Hepatocyte (in vitro differentiated cells): Measurements from ENCODE around the gene ANKRD16. TPM values are rescaled to one million over a fixed set of nuclear protein-coding genes. Genes with fewer than 3 reads are reported as not detected.

Source experiments
- DNase-seq: peaks from one replicate; pipeline ENCODE4 v3.0.0-alpha.2; 2016; ENCODE audit warnings: low spot score
- H2AFZ ChIP-seq: fragments of 200-600 bp; sonication (generic); 2 replicates; pipeline ENCODE4 v1.6.0; 2016; ENCODE audit warnings: antibody characterized with exemption, mild to moderate bottlenecking
- H3K27ac ChIP-seq: fragments of 200-600 bp; sonication (generic); 2 replicates; pipeline ENCODE4 v1.5.1; 2016; ENCODE audit warnings: mild to moderate bottlenecking
- H3K27me3 ChIP-seq: fragments of 200-600 bp; sonication (generic); 2 replicates; pipeline ENCODE4 v1.6.1; 2016
- H3K36me3 ChIP-seq: fragments of 200-600 bp; sonication (generic); replicated peaks from 2 replicates; pipeline ENCODE4 v1.5.1; 2016; ENCODE audit warnings: low read depth; ENCODE audit not compliant: insufficient read depth
- H3K4me1 ChIP-seq: fragments of 200-600 bp; sonication (generic); 2 replicates; pipeline ENCODE4 v1.5.1; 2016; ENCODE audit warnings: mild to moderate bottlenecking, moderate library complexity; ENCODE audit not compliant: insufficient read depth
- H3K4me2 ChIP-seq: fragments of 200-600 bp; sonication (generic); 2 replicates; pipeline ENCODE4 v1.6.0; 2016
- H3K4me3 ChIP-seq: fragments of 200-600 bp; sonication (generic); 2 replicates; pipeline ENCODE4 v1.5.1; 2016; ENCODE audit warnings: mild to moderate bottlenecking
- H3K79me2 ChIP-seq: fragments of 200-600 bp; sonication (generic); 2 replicates; pipeline ENCODE4 v1.6.0; 2017; ENCODE audit warnings: mild to moderate bottlenecking
- H3K9me2 ChIP-seq: fragments of 200-600 bp; sonication (generic); replicated peaks from 2 replicates; pipeline ENCODE4 v1.6.0; 2017; ENCODE audit warnings: mild to moderate bottlenecking; ENCODE audit not compliant: insufficient read depth
- H3K9me3 ChIP-seq: fragments of 200-600 bp; sonication (generic); 2 replicates; pipeline ENCODE4 v1.5.1; 2016; ENCODE audit warnings: low read depth, mild to moderate bottlenecking
- H4K20me1 ChIP-seq: fragments of 200-600 bp; sonication (generic); 2 replicates; pipeline ENCODE4 v1.6.0; 2016; ENCODE audit warnings: mild to moderate bottlenecking; ENCODE audit not compliant: insufficient read depth, poor library complexity, severe bottlenecking
- EZH2 ChIP-seq: fragments of 200-600 bp; sonication (generic); IDR thresholded peaks from 2 replicates; pipeline ENCODE4 v1.6.1; 2016; ENCODE audit warnings: antibody characterized with exemption, mild to moderate bottlenecking, borderline replicate concordance
- EZH2phosphoT487 ChIP-seq: fragments of 200-600 bp; sonication (generic); IDR thresholded peaks from one replicate; pipeline ENCODE4 v1.6.1; 2018; ENCODE audit warnings: antibody characterized with exemption, mild to moderate bottlenecking, low read depth, moderate library complexity; ENCODE audit not compliant: unreplicated experiment, severe bottlenecking
- WGBS: methylation state at CpG from one replicate; pipeline ENCODE4 v1.1.6; 2016; ENCODE audit warnings: low lambda C conversion rate; ENCODE audit errors: missing lambda C conversion rate; 5-methylcytosine and 5-hydroxymethylcytosine counted together
- polyA plus RNA-seq: library from polyadenylated mRNA; unstranded; fragments of >200 nt; fragmentation: Nextera tagmentation; extraction: Ambion mirVana; gene quantifications from 2 replicates; pipeline ENCODE4 v1.2.1, GENCODE V29; 2016
- total RNA-seq: library from RNA; depleted of rRNA; stranded (reverse); fragments of >200 nt; gene quantifications from 2 replicates; pipeline ENCODE4 v1.2.3, GENCODE V29; 2014
- TF ChIP-seq, protein P1 (sequence below): fragments of 200-600 bp; sonication (generic); IDR thresholded peaks from 2 replicates; pipeline ENCODE4 v1.5.1; 2016; ENCODE audit warnings: antibody characterized with exemption, mild to moderate bottlenecking; ENCODE audit not compliant: poor library complexity

The ANKRD16 gene
- total and polyA plus RNA-seq, 2 experiments from 2014 or later = 6.8 to 15.7 TPM

DNA sequence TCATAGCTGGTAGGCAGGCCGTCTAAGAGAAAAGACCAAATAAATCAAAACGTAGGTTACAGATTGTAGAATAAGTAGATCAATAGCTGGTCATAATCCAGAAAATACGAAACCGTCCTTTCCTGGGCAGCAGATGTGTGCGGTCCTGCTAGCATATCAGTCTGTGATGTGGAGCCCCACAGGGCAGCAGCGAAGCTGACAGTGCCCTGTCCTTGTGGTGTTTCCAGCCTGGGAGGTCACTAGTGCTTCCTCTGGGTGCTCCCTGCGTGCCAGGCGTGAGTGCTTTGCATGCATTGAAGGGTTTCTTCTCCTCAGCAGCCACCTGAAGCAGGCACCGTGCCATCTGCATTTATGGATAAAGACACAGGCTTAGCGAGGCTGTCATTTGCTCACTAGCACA is 45.9 kb upstream of the ANKRD16 start:
- Histone ChIP-seq H3K27me3 (no peaks in the 10 kb centered on the region), H3K9me2 (no peaks in the 10 kb centered on the region), H2AFZ (no peak overlapping the region), H3K79me2 (no peaks in the 10 kb centered on the region), H3K4me2 (no peak overlapping the region), H3K4me3 (no peak overlapping the region), H3K4me1 (no peaks in the 10 kb centered on the region), H3K36me3 (no peaks in the 10 kb centered on the region), H4K20me1 (no peaks in the 10 kb centered on the region), H3K9me3 (no peaks in the 10 kb centered on the region), H3K27ac (no peak overlapping the region)
- no peak for DNase-seq
- 91% methylated on average over 10 of the region's 10 CpGs for WGBS
- TF ChIP-seq, protein P1, sequence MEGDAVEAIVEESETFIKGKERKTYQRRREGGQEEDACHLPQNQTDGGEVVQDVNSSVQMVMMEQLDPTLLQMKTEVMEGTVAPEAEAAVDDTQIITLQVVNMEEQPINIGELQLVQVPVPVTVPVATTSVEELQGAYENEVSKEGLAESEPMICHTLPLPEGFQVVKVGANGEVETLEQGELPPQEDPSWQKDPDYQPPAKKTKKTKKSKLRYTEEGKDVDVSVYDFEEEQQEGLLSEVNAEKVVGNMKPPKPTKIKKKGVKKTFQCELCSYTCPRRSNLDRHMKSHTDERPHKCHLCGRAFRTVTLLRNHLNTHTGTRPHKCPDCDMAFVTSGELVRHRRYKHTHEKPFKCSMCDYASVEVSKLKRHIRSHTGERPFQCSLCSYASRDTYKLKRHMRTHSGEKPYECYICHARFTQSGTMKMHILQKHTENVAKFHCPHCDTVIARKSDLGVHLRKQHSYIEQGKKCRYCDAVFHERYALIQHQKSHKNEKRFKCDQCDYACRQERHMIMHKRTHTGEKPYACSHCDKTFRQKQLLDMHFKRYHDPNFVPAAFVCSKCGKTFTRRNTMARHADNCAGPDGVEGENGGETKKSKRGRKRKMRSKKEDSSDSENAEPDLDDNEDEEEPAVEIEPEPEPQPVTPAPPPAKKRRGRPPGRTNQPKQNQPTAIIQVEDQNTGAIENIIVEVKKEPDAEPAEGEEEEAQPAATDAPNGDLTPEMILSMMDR = no peak
- TF ChIP-seq EZH2phosphoT487 (no peak), EZH2 (no peak)

DNA sequence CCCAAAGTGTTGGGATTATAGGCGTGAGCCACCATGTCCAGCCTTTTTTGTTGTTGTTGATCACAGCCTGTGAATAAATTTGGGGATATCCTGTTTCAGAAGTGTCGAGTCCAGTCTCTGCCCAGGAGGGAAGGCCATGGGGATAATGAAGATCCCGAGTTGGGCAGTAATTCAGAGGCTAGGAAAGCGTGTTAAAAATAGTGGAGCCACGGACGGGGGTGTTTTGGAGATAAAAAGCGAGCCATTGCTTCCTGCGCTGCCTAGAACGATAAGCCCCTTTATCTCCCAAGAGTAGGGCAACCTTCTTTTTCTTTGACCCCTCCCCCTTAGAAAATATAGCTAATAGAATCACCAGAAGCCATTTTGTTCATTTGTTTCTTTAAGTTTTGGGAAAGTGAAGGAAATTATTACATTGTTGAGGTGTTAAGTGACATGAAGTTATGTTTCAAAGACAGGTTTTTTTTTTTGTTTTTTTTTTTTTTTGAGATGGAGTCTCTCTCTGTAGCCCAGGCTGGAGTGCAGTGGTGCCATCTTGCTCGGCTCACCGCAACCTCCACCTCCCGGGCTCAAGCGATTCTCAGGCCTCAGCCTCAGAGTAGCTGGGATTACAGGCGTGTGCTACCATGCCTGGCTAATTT is 44.3 kb upstream of the ANKRD16 start:
- no peaks in the 10 kb centered on the region for H3K79me2 ChIP-seq
- H3K9me3 ChIP-seq = no peaks in the 10 kb centered on the region
- no peak overlapping the region for H3K27ac ChIP-seq
- 95% methylated on average over 14 of the region's 14 CpGs for WGBS
- DNase-seq = no peak
- H3K27me3 ChIP-seq = no peaks in the 10 kb centered on the region
- H3K9me2 ChIP-seq = no peaks in the 10 kb centered on the region
- H2AFZ ChIP-seq = no peak overlapping the region
- no peaks in the 10 kb centered on the region for H3K36me3 ChIP-seq
- no peak overlapping the region for H3K4me2 ChIP-seq
- no peaks in the 10 kb centered on the region for H3K4me1 ChIP-seq
- no peaks in the 10 kb centered on the region for H4K20me1 ChIP-seq
- TF ChIP-seq EZH2 (no peak), EZH2phosphoT487 (no peak)
- TF ChIP-seq, protein P1 = no peak
- no peak overlapping the region for H3K4me3 ChIP-seq

DNA sequence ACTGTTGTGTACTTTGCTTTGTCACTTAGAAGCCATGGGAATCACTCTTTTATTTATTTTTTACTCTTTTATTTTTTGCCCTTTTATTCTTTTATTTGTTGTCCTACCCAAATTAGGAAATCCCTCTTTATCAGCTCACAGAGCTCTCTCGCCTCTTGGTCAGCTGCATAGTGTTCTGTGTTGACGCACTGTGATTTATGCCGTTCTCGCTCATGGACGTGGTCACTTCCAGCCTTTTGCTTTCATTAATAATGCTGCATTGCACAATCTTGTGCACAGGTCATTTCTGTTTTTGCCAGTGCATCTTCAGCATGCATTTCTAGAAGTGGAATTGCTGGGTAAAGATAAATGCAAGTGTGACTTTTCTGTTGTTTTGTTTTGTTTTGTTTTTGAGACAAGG is 42.7 kb upstream of the ANKRD16 start:
- Histone ChIP-seq H3K9me2 (no peaks in the 10 kb centered on the region), H3K9me3 (no peaks in the 10 kb centered on the region), H3K4me2 (no peak overlapping the region), H3K36me3 (no peaks in the 10 kb centered on the region), H3K4me1 (no peaks in the 10 kb centered on the region), H3K27me3 (no peaks in the 10 kb centered on the region), H3K27ac (no peak overlapping the region), H4K20me1 (no peaks in the 10 kb centered on the region), H2AFZ (no peak overlapping the region), H3K79me2 (no peaks in the 10 kb centered on the region), H3K4me3 (no peak overlapping the region)
- no peak for DNase-seq
- no peak for TF ChIP-seq EZH2
- TF ChIP-seq, protein P1 = no peak
- no peak for TF ChIP-seq EZH2phosphoT487
- WGBS = 93% methylated on average over 5 of the region's 5 CpGs

DNA sequence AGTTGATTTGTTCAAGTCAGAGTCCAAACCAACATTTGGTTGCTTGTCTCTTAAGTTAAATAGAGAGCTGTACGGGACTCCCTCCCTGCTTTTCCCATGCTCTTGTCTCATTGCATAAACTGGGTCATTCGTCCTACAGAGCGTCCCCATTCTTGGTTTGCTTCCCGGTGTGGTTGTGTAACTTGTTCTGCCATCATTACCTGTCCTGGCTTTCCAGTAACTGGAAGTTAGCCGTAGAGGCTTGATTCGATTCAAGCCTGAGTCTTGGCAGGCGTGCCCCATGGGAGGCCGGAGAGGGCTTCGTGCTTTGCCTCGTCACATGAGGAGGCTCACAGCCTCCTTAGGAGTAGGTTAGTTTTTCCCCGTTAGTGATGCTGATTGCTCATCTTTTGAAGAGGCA is 40.6 kb upstream of the ANKRD16 start:
- no peaks in the 10 kb centered on the region for H3K4me1 ChIP-seq
- no peaks in the 10 kb centered on the region for H3K36me3 ChIP-seq
- H3K4me3 ChIP-seq = no peak overlapping the region
- H3K27me3 ChIP-seq = no peaks in the 10 kb centered on the region
- no peak overlapping the region for H3K4me2 ChIP-seq
- H3K27ac ChIP-seq = no peak overlapping the region
- no peaks in the 10 kb centered on the region for H3K9me2 ChIP-seq
- H3K79me2 ChIP-seq = no peaks in the 10 kb centered on the region
- no peaks in the 10 kb centered on the region for H4K20me1 ChIP-seq
- DNase-seq = no peak
- TF ChIP-seq, protein P1 = no peak
- TF ChIP-seq EZH2 = no peak
- no peak overlapping the region for H2AFZ ChIP-seq
- WGBS = 95% methylated on average over 11 of the region's 11 CpGs
- H3K9me3 ChIP-seq = no peaks in the 10 kb centered on the region
